Measurements from ENCODE around the gene PINK1. TPM values are rescaled to one million over a fixed set of nuclear protein-coding genes. Genes with fewer than 3 reads are reported as not detected.

Gene PINK1
- polyA plus RNA-seq, 1 donor (not counting 4 experiments of a cell fraction or from before 2014, with no cell fraction given) = 44.6 TPM

GRCh38 chr1:20645414-20645813 is 12.2 kb downstream of the PINK1 start:
- Histone ChIP-seq H3K4me3 (ENCODE audit: control insufficient read depth in 2 of 3, extremely low read depth in 1 of 3, insufficient read depth in 2 of 3, low read depth in 1 of 3, low read length in 3 of 3) (no peak overlapping the region), H3K27ac (ENCODE audit: control insufficient read depth, insufficient read depth, low read length) (no peak overlapping the region), H3K27me3 (ENCODE audit: control insufficient read depth, extremely low read depth, insufficient read depth, low read length) (no peaks in the 10 kb centered on the region), H2AFZ (ENCODE audit: control insufficient read depth, low read length) (no peak overlapping the region), H3K9ac (ENCODE audit: control insufficient read depth, extremely low read depth, insufficient read depth, low read length) (no peak overlapping the region), H3K79me2 (ENCODE audit: control insufficient read depth, insufficient read depth, low read length) (no peaks in the 10 kb centered on the region), H3K4me2 (ENCODE audit: control insufficient read depth, extremely low read depth, insufficient read depth, low read depth, low read length) (no peak overlapping the region), H4K20me1 (ENCODE audit: control insufficient read depth, extremely low read depth, insufficient read depth, low read length) (no peaks in the 10 kb centered on the region), H3K9me1 (ENCODE audit: control insufficient read depth, extremely low read depth, insufficient read depth, low read length) (no peaks in the 10 kb centered on the region), H3K4me1 (ENCODE audit: control insufficient read depth, extremely low read depth, insufficient read depth, low read length) (no peaks in the 10 kb centered on the region), H3K9me3 (ENCODE audit: control insufficient read depth, low read depth, low read length) (no peaks in the 10 kb centered on the region), H3K36me3 (ENCODE audit: control insufficient read depth in 2 of 2, extremely low read depth in 1 of 2, insufficient read depth in 2 of 2, low read length in 2 of 2) (peaks cover 32 to 42% of the 10 kb centered on the region in 2 experiments)
- TF ChIP-seq, protein P1, sequence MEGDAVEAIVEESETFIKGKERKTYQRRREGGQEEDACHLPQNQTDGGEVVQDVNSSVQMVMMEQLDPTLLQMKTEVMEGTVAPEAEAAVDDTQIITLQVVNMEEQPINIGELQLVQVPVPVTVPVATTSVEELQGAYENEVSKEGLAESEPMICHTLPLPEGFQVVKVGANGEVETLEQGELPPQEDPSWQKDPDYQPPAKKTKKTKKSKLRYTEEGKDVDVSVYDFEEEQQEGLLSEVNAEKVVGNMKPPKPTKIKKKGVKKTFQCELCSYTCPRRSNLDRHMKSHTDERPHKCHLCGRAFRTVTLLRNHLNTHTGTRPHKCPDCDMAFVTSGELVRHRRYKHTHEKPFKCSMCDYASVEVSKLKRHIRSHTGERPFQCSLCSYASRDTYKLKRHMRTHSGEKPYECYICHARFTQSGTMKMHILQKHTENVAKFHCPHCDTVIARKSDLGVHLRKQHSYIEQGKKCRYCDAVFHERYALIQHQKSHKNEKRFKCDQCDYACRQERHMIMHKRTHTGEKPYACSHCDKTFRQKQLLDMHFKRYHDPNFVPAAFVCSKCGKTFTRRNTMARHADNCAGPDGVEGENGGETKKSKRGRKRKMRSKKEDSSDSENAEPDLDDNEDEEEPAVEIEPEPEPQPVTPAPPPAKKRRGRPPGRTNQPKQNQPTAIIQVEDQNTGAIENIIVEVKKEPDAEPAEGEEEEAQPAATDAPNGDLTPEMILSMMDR (optimal IDR thresholded peaks at IDR 0.05 in 1 of 3, IDR thresholded peaks at IDR 0.05 in 1 of 3, conservative IDR thresholded peaks at IDR 0.05 in 1 of 3; ENCODE audit: extremely low read depth in 1 of 3, insufficient read depth in 2 of 3, low read length in 3 of 3) = no peak
- no peak for TF ChIP-seq EZH2 (IDR thresholded peaks at IDR 0.05; ENCODE audit: low read length)
- no peak for FAIRE-seq
- dilution Hi-C loops (cut with MboI; ENCODE audit: extremely low pct_ligation_motif_present, low sequenced_read_pairs) = no loop called here
- DNase-seq (ENCODE audit: low read depth, low spot score) = no peak

DNA sequence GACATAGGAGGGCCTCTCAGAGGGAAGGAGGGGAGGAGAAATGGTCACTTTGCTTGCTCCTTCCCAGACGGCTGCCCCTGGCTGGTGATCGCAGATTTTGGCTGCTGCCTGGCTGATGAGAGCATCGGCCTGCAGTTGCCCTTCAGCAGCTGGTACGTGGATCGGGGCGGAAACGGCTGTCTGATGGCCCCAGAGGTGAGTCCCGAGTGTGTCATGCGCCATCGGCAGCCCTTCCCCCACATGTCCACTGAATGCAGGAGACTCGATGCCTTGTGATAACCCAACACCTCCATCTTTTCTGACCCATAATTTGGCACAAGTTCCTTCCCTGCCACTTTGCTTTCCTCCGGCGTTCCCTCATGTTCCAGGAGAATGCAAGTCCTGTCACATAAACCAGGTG is 15.2 kb downstream of the PINK1 start:
- Histone ChIP-seq H3K4me1 (ENCODE audit: control insufficient read depth, extremely low read depth, insufficient read depth, low read length) (no peaks in the 10 kb centered on the region), H4K20me1 (ENCODE audit: control insufficient read depth, extremely low read depth, insufficient read depth, low read length) (no peaks in the 10 kb centered on the region), H3K9me3 (ENCODE audit: control insufficient read depth, low read depth, low read length) (no peaks in the 10 kb centered on the region), H3K4me2 (ENCODE audit: control insufficient read depth, extremely low read depth, insufficient read depth, low read depth, low read length) (no peak overlapping the region), H3K36me3 (ENCODE audit: control insufficient read depth in 2 of 2, extremely low read depth in 1 of 2, insufficient read depth in 2 of 2, low read length in 2 of 2) (peaks cover 38 to 49% of the 10 kb centered on the region in 2 experiments), H2AFZ (ENCODE audit: control insufficient read depth, low read length) (no peak overlapping the region), H3K27ac (ENCODE audit: control insufficient read depth, insufficient read depth, low read length) (no peak overlapping the region), H3K9me1 (ENCODE audit: control insufficient read depth, extremely low read depth, insufficient read depth, low read length) (no peaks in the 10 kb centered on the region), H3K9ac (ENCODE audit: control insufficient read depth, extremely low read depth, insufficient read depth, low read length) (no peak overlapping the region), H3K27me3 (ENCODE audit: control insufficient read depth, extremely low read depth, insufficient read depth, low read length) (no peaks in the 10 kb centered on the region), H3K79me2 (ENCODE audit: control insufficient read depth, insufficient read depth, low read length) (no peaks in the 10 kb centered on the region), H3K4me3 (ENCODE audit: control insufficient read depth in 2 of 3, extremely low read depth in 1 of 3, insufficient read depth in 2 of 3, low read depth in 1 of 3, low read length in 3 of 3) (no peak overlapping the region)
- dilution Hi-C loops (cut with MboI; ENCODE audit: extremely low pct_ligation_motif_present, low sequenced_read_pairs) = no loop called here
- no peak for DNase-seq (ENCODE audit: low read depth, low spot score)
- no peak for TF ChIP-seq EZH2 (IDR thresholded peaks at IDR 0.05; ENCODE audit: low read length)
- TF ChIP-seq, protein P1 (optimal IDR thresholded peaks at IDR 0.05 in 1 of 3, IDR thresholded peaks at IDR 0.05 in 1 of 3, conservative IDR thresholded peaks at IDR 0.05 in 1 of 3; ENCODE audit: extremely low read depth in 1 of 3, insufficient read depth in 2 of 3, low read length in 3 of 3) = no peak
- FAIRE-seq = no peak

Measured in keratinocyte (primary cell).